NCI-H524 (cell line): ENCODE results near the gene SNN.

Source experiments
- DNase-seq, 2 experiments: peaks; one replicate each; lab custom pipeline; 2025; lab: John Stamatoyannopoulos, UW

The SNN gene

DNA sequence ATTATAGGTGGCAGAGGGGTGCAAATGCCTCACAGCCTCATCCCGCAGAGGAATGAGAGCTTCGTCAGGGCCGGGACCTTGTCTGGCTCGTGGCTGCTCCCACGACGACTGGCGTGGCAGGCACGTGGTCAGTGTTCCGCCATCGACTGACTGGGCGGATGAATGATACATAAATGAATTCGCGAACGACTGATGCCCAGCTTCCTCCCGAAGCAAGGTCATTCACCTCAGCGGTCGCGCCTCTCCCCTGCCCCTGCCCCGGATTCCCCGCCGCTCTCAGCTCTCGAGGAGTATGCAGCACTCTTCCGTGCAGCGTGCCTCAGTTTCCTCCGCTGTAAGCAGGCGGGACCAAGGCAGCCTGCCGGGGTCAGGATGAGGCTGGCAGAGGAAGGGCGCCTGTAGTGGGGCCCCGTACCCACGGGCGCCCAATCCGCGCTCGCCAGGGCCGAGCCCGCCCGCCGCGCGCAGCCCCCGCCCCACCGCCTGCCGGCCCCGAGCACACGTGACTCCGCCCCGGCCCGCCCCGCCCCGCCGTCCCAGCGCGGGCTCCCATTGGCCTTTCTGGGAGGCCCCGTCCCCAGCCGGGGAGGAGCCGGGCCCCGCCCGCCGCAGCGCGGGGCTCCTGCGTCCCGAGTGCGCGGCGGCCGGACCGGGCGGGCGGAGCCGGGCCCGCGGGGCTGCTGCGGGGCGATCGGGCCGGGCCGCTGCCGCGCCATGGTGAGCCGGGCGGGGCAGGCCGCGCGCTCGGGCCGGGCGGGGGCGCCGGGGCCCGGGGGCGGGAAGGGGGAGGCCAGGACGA, at the start of gene SNN:
TSS of gene SNN (plus strand) at position 632 of the 799 bp plus-strand sequence. CDS start 7,605 bp downstream, outside the sequence.
- DNase-seq: peak; percentile 79 to 86

- DNase-seq: no peak
Measured at GRCh38 chr16:11619327-11619851, 48.9 kb upstream of the SNN start.

GRCh38 chr16:11620243-11621003, 47.8 kb upstream of the SNN start:
- DNase-seq: no peak

- DNase-seq: no peak
Measured at GRCh38 chr16:11621539-11621919, 46.7 kb upstream of the SNN start.

GRCh38 chr16:11621920-11622651, 46.2 kb upstream of the SNN start:
- DNase-seq: peak; percentile 38 to 63

GRCh38 chr16:11624205-11624604, 44.0 kb upstream of the SNN start:
- DNase-seq: no peak

- no peak for DNase-seq
Measured at GRCh38 chr16:11624636-11625607, 43.3 kb upstream of the SNN start.

- no peak for DNase-seq
Measured at GRCh38 chr16:11625769-11626168, 42.5 kb upstream of the SNN start.

- DNase-seq: no peak
Measured at GRCh38 chr16:11626657-11627291, 41.5 kb upstream of the SNN start.

- no peak for DNase-seq
Measured at GRCh38 chr16:11627292-11627663, 41.0 kb upstream of the SNN start.

DNA sequence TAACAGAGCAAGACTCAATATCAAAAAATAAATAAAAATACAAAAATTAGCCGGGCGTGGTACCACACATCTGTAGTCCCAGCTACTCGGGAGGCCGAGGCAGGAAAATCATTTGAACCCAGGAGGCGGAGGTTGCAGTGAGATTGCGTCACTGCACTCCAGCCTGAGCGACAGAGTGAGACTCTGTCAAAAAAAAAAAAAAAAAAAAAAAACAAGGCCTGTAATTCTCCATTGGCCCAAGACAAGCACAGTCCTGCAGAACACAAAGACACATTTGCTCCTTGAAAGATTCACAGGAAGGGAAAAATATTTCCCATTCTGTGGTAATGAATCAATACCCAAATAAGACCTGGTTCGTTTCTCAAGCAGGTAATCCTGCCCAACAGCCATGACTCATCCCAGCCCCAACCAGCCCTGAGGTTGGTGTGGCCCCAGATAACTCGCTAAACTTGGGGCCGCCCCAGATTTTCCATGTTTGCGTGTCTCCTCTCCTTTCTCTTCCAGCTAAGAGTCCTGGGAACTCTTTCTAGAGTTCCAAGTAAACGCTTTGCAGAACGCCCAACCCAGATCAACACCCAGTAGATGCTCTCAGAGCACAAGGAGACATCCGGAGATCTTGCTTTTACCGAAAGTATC, 40.3 kb upstream of the SNN start:
- no peak for DNase-seq

- DNase-seq: peak in 1 of 2 experiments; percentile 58
Measured at GRCh38 chr16:11629071-11630030, 38.9 kb upstream of the SNN start.

DNA sequence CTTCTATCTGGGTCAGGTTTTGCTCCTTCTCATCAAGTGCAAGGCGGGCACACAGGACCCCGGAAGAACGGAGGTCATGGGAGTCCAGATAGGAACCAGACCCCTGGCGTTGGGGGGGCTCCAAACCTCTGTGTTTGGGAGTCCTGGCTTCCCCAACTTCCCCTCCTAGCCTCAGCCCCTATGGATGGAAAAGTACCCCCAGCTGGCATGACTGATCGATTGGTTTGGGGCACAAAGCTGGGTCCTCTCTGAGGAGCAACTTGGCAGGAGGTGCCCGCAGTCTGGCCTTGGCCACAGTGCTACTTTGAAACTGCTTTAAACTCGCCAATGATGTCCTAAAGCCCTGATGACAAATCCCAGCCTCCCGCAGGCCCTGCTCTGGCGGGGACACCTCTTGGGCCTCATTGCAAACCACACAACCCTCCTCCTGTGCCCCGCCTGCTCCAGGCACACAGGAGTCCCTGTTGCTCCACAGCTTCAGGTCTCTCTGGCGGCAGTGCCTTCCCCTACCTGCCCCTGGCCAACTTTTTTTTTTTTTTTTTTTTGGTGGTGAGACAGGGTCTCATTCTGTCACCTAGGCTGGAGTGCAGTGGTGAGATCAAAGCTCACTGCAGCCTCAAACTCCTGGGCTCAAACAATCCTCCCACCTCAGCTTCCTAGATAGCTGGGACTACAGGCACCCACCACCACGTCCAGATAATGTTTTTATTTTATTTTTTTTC, 38.0 kb upstream of the SNN start:
- no peak for DNase-seq

GRCh38 chr16:11630768-11631056, 37.5 kb upstream of the SNN start:
- DNase-seq: no peak

DNA sequence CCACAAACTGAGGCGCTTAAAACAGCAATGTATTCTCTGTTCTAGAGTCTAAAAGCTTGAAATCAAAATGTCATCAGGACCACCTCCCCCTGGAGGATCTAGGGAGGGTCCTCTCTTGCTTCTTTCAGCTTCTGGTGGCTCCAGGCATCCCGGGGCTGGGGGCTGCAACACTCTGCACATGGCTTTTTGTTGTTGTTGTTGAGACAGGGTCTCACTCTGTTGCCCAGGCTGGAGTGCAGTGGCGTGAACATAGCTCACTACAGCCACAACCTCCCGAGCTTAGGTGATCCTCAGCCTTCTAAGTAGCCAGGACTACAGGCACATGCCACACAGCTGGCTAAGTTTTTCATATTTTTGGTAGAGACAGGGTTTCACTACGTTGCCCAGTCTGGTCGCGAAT, 37.0 kb upstream of the SNN start:
- DNase-seq: no peak

DNA sequence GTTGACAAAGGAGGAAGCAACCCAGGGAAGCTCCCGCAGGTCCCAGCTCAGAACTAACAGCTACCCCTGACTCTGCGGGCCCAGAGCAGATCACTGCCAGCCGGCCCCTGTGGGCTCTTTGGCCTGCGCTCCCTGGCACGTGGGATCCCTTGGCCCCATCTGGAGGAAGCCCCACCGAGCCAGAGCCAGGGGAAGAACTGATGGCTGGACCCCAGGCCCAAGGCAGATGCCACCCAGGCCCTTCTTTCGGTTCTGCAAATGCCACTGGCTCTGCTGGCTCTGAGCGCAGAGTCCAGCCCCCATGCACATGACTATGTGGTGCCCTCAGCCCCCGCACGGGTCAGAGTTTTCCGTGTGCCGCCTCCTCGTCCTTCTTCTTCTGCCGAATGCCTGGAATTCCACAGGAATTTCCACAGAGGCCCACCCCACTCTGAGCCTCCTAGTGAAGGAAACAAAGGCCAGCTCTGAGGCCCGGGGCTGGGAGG, 35.8 kb upstream of the SNN start:
- no peak for DNase-seq

- no peak for DNase-seq
Measured at GRCh38 chr16:11633113-11633512, 35.1 kb upstream of the SNN start.

- DNase-seq: no peak
Measured at GRCh38 chr16:11634312-11634711, 33.9 kb upstream of the SNN start.
